Right lung (tissue), 5 donors: ENCODE data around the gene RYR2. TPM values are rescaled to one million over a fixed set of nuclear protein-coding genes. Genes with fewer than 3 reads are reported as not detected.
A peak's percentile ranks its signal among the peaks of the same experiment; 100 is the strongest.

ENCODE experiments used
- DNase-seq, 2 donors: peaks; one replicate each; pipeline ENCODE4 v3.0.0-alpha.2; 2013
- polyA plus RNA-seq, 5 donors: library from polyadenylated mRNA; unstranded; fragments of 120-200 nt; gene quantifications; one replicate each; pipeline versions ENCODE4 v1.2.1 to v1.2.3, GENCODE V29; 2013; ENCODE audit warnings: inconsistent platforms in 1 of 5, low replicate concordance in 1 of 5; ENCODE audit not compliant: insufficient read length in 5 of 5, insufficient read depth in 1 of 5

The RYR2 gene
- polyA plus RNA-seq, 5 donors: 4.2 to 9.7 (median 7.9) TPM

GRCh38 chr1:237197470-237198425 lies 155.8 kb downstream of the RYR2 start:
- no peak for DNase-seq

GRCh38 chr1:237199026-237199425 lies 157.0 kb downstream of the RYR2 start:
- no peak for DNase-seq

- no peak for DNase-seq
These were observed 159.2 kb downstream of the RYR2 start for GRCh38 chr1:237201155-237201554.

- no peak for DNase-seq
These were observed 162.9 kb downstream of the RYR2 start for GRCh38 chr1:237204841-237205240.

GRCh38 chr1:237205400-237206064 lies 163.5 kb downstream of the RYR2 start:
- DNase-seq: peak; percentile 31

- DNase-seq: no peak
These were observed 164.1 kb downstream of the RYR2 start for GRCh38 chr1:237206065-237206414.

- DNase-seq: no peak
These were observed 169.0 kb downstream of the RYR2 start for GRCh38 chr1:237211031-237211430.

GRCh38 chr1:237211540-237211939 lies 169.6 kb downstream of the RYR2 start:
- DNase-seq: no peak

GRCh38 chr1:237219751-237220642 lies 178.0 kb downstream of the RYR2 start:
- DNase-seq: peak; percentile 61 to 64

- DNase-seq: no peak
These were observed 181.4 kb downstream of the RYR2 start for GRCh38 chr1:237223419-237223818.

- DNase-seq: no peak
These were observed 184.4 kb downstream of the RYR2 start for GRCh38 chr1:237226177-237226944.

- DNase-seq: no peak
These were observed 185.5 kb downstream of the RYR2 start for GRCh38 chr1:237227476-237227875.

- no peak for DNase-seq
These were observed 186.4 kb downstream of the RYR2 start for GRCh38 chr1:237228421-237228820.

- DNase-seq: no peak
These were observed 187.3 kb downstream of the RYR2 start for GRCh38 chr1:237229333-237229732.

GRCh38 chr1:237232501-237232900 lies 190.5 kb downstream of the RYR2 start:
- DNase-seq: no peak

GRCh38 chr1:237235091-237235490 lies 193.1 kb downstream of the RYR2 start:
- DNase-seq: peak; percentile 54 to 65

GRCh38 chr1:237237721-237238120 lies 195.7 kb downstream of the RYR2 start:
- DNase-seq: no peak

- DNase-seq: no peak
These were observed 197.3 kb downstream of the RYR2 start for GRCh38 chr1:237239248-237239647.

- no peak for DNase-seq
These were observed 199.1 kb downstream of the RYR2 start for GRCh38 chr1:237241038-237241437.

- DNase-seq: no peak
These were observed 202.8 kb downstream of the RYR2 start for GRCh38 chr1:237244778-237245177.

- DNase-seq: no peak
These were observed 205.5 kb downstream of the RYR2 start for GRCh38 chr1:237247442-237247841.
